Activated CD8-positive, alpha-beta T cell treated with anti-CD3 and anti-CD28 coated beads, Interleukin-2, amount 10 ng/mL, durations not matched to agents 7 days and 5 days (primary cell): Measurements from ENCODE around the gene MSH5. TPM values are rescaled to one million over a fixed set of nuclear protein-coding genes. Genes with fewer than 3 reads are reported as not detected.

Experiments used
- ATAC-seq: fragments of 150-1000 bp; cut with Tn5 transposase; one replicate; pipeline ENCODE4 v1.10.0; 2021; ENCODE audit warnings: moderate library complexity
- CTCF ChIA-PET: fragments of 350-600 bp; sonication (Branson Sonifier 250); formaldehyde crosslinking; loops from one replicate; lab custom pipeline; 2021; ENCODE audit warnings: antibody characterized with exemption; lab: Charles Lee
- POLR2A ChIA-PET: fragments of 350-600 bp; sonication (Branson Sonifier 250); formaldehyde crosslinking; loops from one replicate; lab custom pipeline; 2021; ENCODE audit warnings: antibody characterized with exemption; lab: Charles Lee
- DNase-seq: peaks from one replicate; pipeline ENCODE4 v3.0.0-alpha.2; 2020
- H3K27ac Mint-ChIP-seq: one replicate; pipeline ENCODE4 v1.8.0; 2021; ENCODE audit warnings: mild to moderate bottlenecking, mixed read lengths
- H3K27me3 Mint-ChIP-seq: one replicate; pipeline ENCODE4 v1.8.0; 2021; ENCODE audit warnings: low read depth, mixed read lengths
- H3K36me3 Mint-ChIP-seq: one replicate; pipeline ENCODE4 v1.8.0; 2021; ENCODE audit warnings: low read depth, mixed read lengths
- H3K4me1 Mint-ChIP-seq: one replicate; pipeline ENCODE4 v1.8.0; 2021; ENCODE audit warnings: low read depth, mixed read lengths
- H3K4me3 Mint-ChIP-seq: one replicate; pipeline ENCODE4 v1.8.0; 2021; ENCODE audit warnings: mild to moderate bottlenecking, mixed read lengths
- H3K9me3 Mint-ChIP-seq: one replicate; pipeline ENCODE4 v1.8.0; 2022; ENCODE audit warnings: mixed read lengths; ENCODE audit not compliant: insufficient read depth
- total RNA-seq, 2 experiments: library from RNA; stranded (reverse); gene quantifications; one replicate each; pipeline ENCODE4 v1.2.3, GENCODE V29; 2021

MSH5 gene
- total RNA-seq, 2 experiments from 2014 or later = 64.8 to 73.6 TPM

GRCh38 chr6:31771992-31772358, 32.2 kb downstream of the MSH5 start:
- Mint-ChIP-seq H3K27me3 (no peaks in the 10 kb centered on the region), H3K36me3 (peaks cover 11% of the 10 kb centered on the region), H3K27ac (peak overlapping the region; percentile 83), H3K4me1 (peaks cover 69% of the 10 kb centered on the region), H3K4me3 (peak overlapping the region; percentile 50), H3K9me3 (no peaks in the 10 kb centered on the region)
- DNase-seq (no peak), ATAC-seq (no peak)
- ChIA-PET POLR2A (interaction anchor here (0.9 to 3.6 kb wide), 5 partner anchors 13 to 120 kb away, joined by 3 to 31 read pairs (median 4); partner anchors contain the start of genes LSM2 and MSH5), CTCF (interaction anchor here (8.3 kb wide), 1 partner anchor 33 kb away, joined by 118 read pairs; the partner anchor contains the start of genes CLIC1 and MSH5)

- Mint-ChIP-seq H3K36me3 (peaks cover 22% of the 10 kb centered on the region), H3K9me3 (no peaks in the 10 kb centered on the region), H3K27me3 (no peaks in the 10 kb centered on the region), H3K4me3 (no peak overlapping the region), H3K27ac (peak overlapping the region; percentile 77), H3K4me1 (peaks cover 55% of the 10 kb centered on the region)
- ATAC-seq (no peak), DNase-seq (no peak)
- ChIA-PET CTCF (interaction anchor here (1.0 to 2.2 kb wide), 5 partner anchors 16 to 158 kb away, joined by 3 to 9 read pairs (median 3); partner anchors contain the start of gene LY6G5C), POLR2A (interaction anchor here (0.6 to 1.9 kb wide), 2 partner anchors 35 to 38 kb away, joined by 3 to 12 read pairs; partner anchors contain the start of genes CLIC1 and MSH5)
Observed at GRCh38 chr6:31775184-31775583, 35.4 kb downstream of the MSH5 start.

- CTCF ChIA-PET = interaction anchor here (1.0 to 2.2 kb wide), 4 partner anchors 15 to 159 kb away, joined by 3 to 9 read pairs (median 4); no protein-coding TSS in a partner anchor
- DNase-seq = no peak
- no peaks in the 10 kb centered on the region for H3K27me3 Mint-ChIP-seq
- peaks cover 51% of the 10 kb centered on the region for H3K4me1 Mint-ChIP-seq
- H3K36me3 Mint-ChIP-seq = peaks cover 24% of the 10 kb centered on the region
- H3K27ac Mint-ChIP-seq = peak overlapping the region; percentile 91
- POLR2A ChIA-PET = interaction anchor here (0.6 to 1.9 kb wide), 3 partner anchors 36 to 39 kb away, joined by 3 to 12 read pairs (median 3); partner anchors contain the start of genes CLIC1 and MSH5
- peak overlapping the region; percentile 50 for H3K4me3 Mint-ChIP-seq
- H3K9me3 Mint-ChIP-seq = no peaks in the 10 kb centered on the region
- no peak for ATAC-seq
Observed at GRCh38 chr6:31775633-31776484, 36.1 kb downstream of the MSH5 start.

- Mint-ChIP-seq H3K27me3 (no peaks in the 10 kb centered on the region), H3K27ac (peak overlapping the region; percentile 91), H3K4me1 (peaks cover 45% of the 10 kb centered on the region), H3K36me3 (peaks cover 22% of the 10 kb centered on the region), H3K9me3 (no peaks in the 10 kb centered on the region), H3K4me3 (peak overlapping the region; percentile 50)
- no peak for DNase-seq
- ChIA-PET POLR2A (interaction anchor here (1.3 to 1.8 kb wide), 3 partner anchors 36 to 41 kb away, joined by 3 to 9 read pairs (median 3); partner anchors contain the start of gene MSH5), CTCF (interaction anchor here (2.0 kb wide), 1 partner anchor 14 kb away, joined by 14 read pairs; no protein-coding TSS in a partner anchor)
- ATAC-seq = peak; percentile 20
Observed at GRCh38 chr6:31776485-31776988, 36.7 kb downstream of the MSH5 start.

GRCh38 chr6:31776989-31777666, 37.3 kb downstream of the MSH5 start, which contains the start of gene VWA7:
Gene VWA7 (minus strand): TSS chr6:31777328. CDS start chr6:31776779, 549 bp downstream.
- Mint-ChIP-seq H3K27me3 (no peaks in the 10 kb centered on the region), H3K4me1 (peaks cover 41% of the 10 kb centered on the region), H3K9me3 (no peaks in the 10 kb centered on the region), H3K36me3 (peaks cover 22% of the 10 kb centered on the region), H3K27ac (peak within 1 kb of the TSS; percentile 91), H3K4me3 (peak within 1 kb of the TSS; percentile 50)
- ChIA-PET CTCF (interaction anchor here (0.7 to 2.0 kb wide), 3 partner anchors 11 to 50 kb away, joined by 3 to 14 read pairs (median 4); no protein-coding TSS in a partner anchor), POLR2A (interaction anchor here (1.0 to 1.8 kb wide), 4 partner anchors 30 to 41 kb away, joined by 3 to 9 read pairs (median 4); partner anchors contain the start of genes LSM2 and MSH5)
- DNase-seq = peak; percentile 81
- peak; percentile 80 for ATAC-seq

- ChIA-PET POLR2A (interaction anchor here (1.0 to 1.8 kb wide), 4 partner anchors 29 to 40 kb away, joined by 3 to 9 read pairs (median 4); partner anchors contain the start of genes LSM2 and MSH5), CTCF (interaction anchor here (0.7 to 2.0 kb wide), 4 partner anchors 8 to 51 kb away, joined by 3 to 14 read pairs (median 4); no protein-coding TSS in a partner anchor)
- H3K27me3 Mint-ChIP-seq = no peaks in the 10 kb centered on the region
- H3K4me3 Mint-ChIP-seq = no peak overlapping the region
- peak overlapping the region; percentile 91 for H3K27ac Mint-ChIP-seq
- DNase-seq (no peak), ATAC-seq (no peak)
- peaks cover 26% of the 10 kb centered on the region for H3K36me3 Mint-ChIP-seq
- H3K9me3 Mint-ChIP-seq = no peaks in the 10 kb centered on the region
- peaks cover 38% of the 10 kb centered on the region for H3K4me1 Mint-ChIP-seq
Observed at GRCh38 chr6:31777667-31778050, 37.9 kb downstream of the MSH5 start.

- Mint-ChIP-seq H3K27ac (peak overlapping the region; percentile 91), H3K4me3 (no peak overlapping the region), H3K27me3 (no peaks in the 10 kb centered on the region), H3K4me1 (peaks cover 32% of the 10 kb centered on the region), H3K36me3 (peaks cover 31% of the 10 kb centered on the region), H3K9me3 (no peaks in the 10 kb centered on the region)
- POLR2A ChIA-PET = interaction anchor here (1.0 to 1.8 kb wide), 2 partner anchors 29 to 38 kb away, joined by 5 to 9 read pairs; partner anchors contain the start of genes LSM2 and MSH5
- CTCF ChIA-PET = interaction anchor here (0.7 to 2.0 kb wide), 4 partner anchors 9 to 51 kb away, joined by 3 to 14 read pairs (median 4); no protein-coding TSS in a partner anchor
- ATAC-seq (no peak), DNase-seq (no peak)
Observed at GRCh38 chr6:31778193-31778592, 38.4 kb downstream of the MSH5 start.

- ChIA-PET POLR2A (interaction anchor here (0.6 to 1.0 kb wide), 2 partner anchors 12 to 39 kb away, joined by 3 to 4 read pairs; partner anchors contain the start of gene MSH5), CTCF (interaction anchor here (1.2 to 1.3 kb wide), 2 partner anchors 10 to 12 kb away, joined by 3 to 5 read pairs; no protein-coding TSS in a partner anchor)
- no peak overlapping the region for H3K27ac Mint-ChIP-seq
- DNase-seq (no peak), ATAC-seq (no peak)
- peaks cover 35% of the 10 kb centered on the region for H3K36me3 Mint-ChIP-seq
- H3K27me3 Mint-ChIP-seq = no peaks in the 10 kb centered on the region
- no peak overlapping the region for H3K4me3 Mint-ChIP-seq
- peaks cover 30% of the 10 kb centered on the region for H3K4me1 Mint-ChIP-seq
- H3K9me3 Mint-ChIP-seq = no peaks in the 10 kb centered on the region
Observed at GRCh38 chr6:31778999-31779885, 39.4 kb downstream of the MSH5 start.

- ATAC-seq (no peak), DNase-seq (no peak)
- peaks cover 30% of the 10 kb centered on the region for H3K4me1 Mint-ChIP-seq
- POLR2A ChIA-PET = no interaction called here
- peaks cover 41% of the 10 kb centered on the region for H3K36me3 Mint-ChIP-seq
- CTCF ChIA-PET = interaction anchor here (1.2 to 1.8 kb wide), 2 partner anchors 10 to 11 kb away, joined by 3 to 8 read pairs; no protein-coding TSS in a partner anchor
- H3K27me3 Mint-ChIP-seq = no peaks in the 10 kb centered on the region
- no peak overlapping the region for H3K27ac Mint-ChIP-seq
- H3K9me3 Mint-ChIP-seq = no peaks in the 10 kb centered on the region
- H3K4me3 Mint-ChIP-seq = no peak overlapping the region
Observed at GRCh38 chr6:31779908-31780307, 40.1 kb downstream of the MSH5 start.
